K562 (cell line): ENCODE measurements around the gene TUBG2. TPM values are rescaled to one million over a fixed set of nuclear protein-coding genes. Genes with fewer than 3 reads are reported as not detected.

Experiments used
- BRF1 ChIP-seq: IDR thresholded peaks from 3 replicates; pipeline ENCODE4 v1.6.1; 2011; ENCODE audit warnings: borderline replicate concordance, mild to moderate bottlenecking; ENCODE audit not compliant: insufficient read length; ENCODE audit errors: extremely low read depth
- CREM ChIP-seq: IDR thresholded peaks from 2 replicates; pipeline ENCODE4 v1.6.1; 2014; ENCODE audit warnings: antibody characterized with exemption, low read depth
- DPF2 ChIP-seq: fragments of 450-650 bp; IDR thresholded peaks from 2 replicates; pipeline ENCODE4 v1.6.1; 2016
- GTF2E2 ChIP-seq: fragments of 200-800 bp; sonication (Bioruptor generic); IDR thresholded peaks from 2 replicates; pipeline ENCODE4 v1.6.1; 2016; ENCODE audit warnings: missing genetic modification characterization, missing compliant biosample characterization
- IRF2 ChIP-seq: sonication (generic); formaldehyde crosslinking; IDR thresholded peaks from 2 replicates; pipeline ENCODE4 v1.8.1; 2022; ENCODE audit warnings: mild to moderate bottlenecking, missing genetic modification reagents
- JUND ChIP-seq, 2 experiments: IDR thresholded peaks; 2 replicates in 1 of 2; 3 replicates in 1 of 2; pipeline ENCODE4 v1.6.1; 2011; ENCODE audit warnings: borderline replicate concordance in 2 of 2, low read depth in 2 of 2, low read length in 2 of 2, improper control_type of control experiment in 1 of 2, missing biosample characterization in 1 of 2, missing genetic modification characterization in 1 of 2, missing genetic modification reagents in 1 of 2
- NFRKB ChIP-seq: fragments of 450-650 bp; IDR thresholded peaks from 2 replicates; pipeline ENCODE4 v1.6.1; 2016; ENCODE audit warnings: low read depth
- NR2C1 ChIP-seq, 2 experiments: fragments of 450-650 bp; IDR thresholded peaks; 2 replicates each; pipeline ENCODE4 v1.6.1; 2017; ENCODE audit warnings: mild to moderate bottlenecking in 2 of 2, antibody characterized with exemption in 1 of 2, inconsistent platforms in 1 of 2, missing compliant biosample characterization in 1 of 2, missing genetic modification characterization in 1 of 2
- SIN3B ChIP-seq: fragments of 450-650 bp; IDR thresholded peaks from 2 replicates; pipeline ENCODE4 v1.6.1; 2017; ENCODE audit warnings: low read depth, mild to moderate bottlenecking, moderate library complexity
- SNIP1 ChIP-seq: fragments of 450-650 bp; IDR thresholded peaks from 2 replicates; pipeline ENCODE4 v1.7.1; 2017; ENCODE audit warnings: low read depth, mild to moderate bottlenecking
- SNRNP70 ChIP-seq: fragments of 200-400 bp; formaldehyde crosslinking; optimal IDR thresholded peaks from 2 replicates; pipeline ENCODE3; 2017; ENCODE audit warnings: low read depth, low read length
- ZBTB8A ChIP-seq: fragments of 450-650 bp; IDR thresholded peaks from 2 replicates; pipeline ENCODE4 v1.6.1; 2018; ENCODE audit warnings: mild to moderate bottlenecking, moderate library complexity; ENCODE audit not compliant: partially characterized antibody
- ZNF407 ChIP-seq: fragments of 450-650 bp; IDR thresholded peaks from 2 replicates; pipeline ENCODE4 v1.6.1; 2016; ENCODE audit warnings: low read depth
- ZNF431 ChIP-seq: sonication (generic); formaldehyde crosslinking; IDR thresholded peaks from 2 replicates; pipeline ENCODE4 v1.8.0; 2022; ENCODE audit warnings: mild to moderate bottlenecking, missing genetic modification reagents
- ZNF583 ChIP-seq: fragments of 250-450 bp; sonication (Bioruptor Pico); IDR thresholded peaks from 2 replicates; pipeline ENCODE4 v1.4.0; 2020
- ZNF76 ChIP-seq: fragments of 250-450 bp; sonication (Bioruptor Pico); IDR thresholded peaks from 2 replicates; pipeline ENCODE4 v1.4.0; 2020; ENCODE audit warnings: mild to moderate bottlenecking, moderate library complexity, borderline replicate concordance
- polyA plus RNA-seq, 8 experiments: library from polyadenylated mRNA; depleted of rRNA in 4 of 8; stranded (reverse) in 5 of 8; unstranded in 3 of 8; fragments of >200 nt; fragmentation: Nextera tagmentation in 2 of 8; fragmentation: Illumina TruSeq in 1 of 8; extraction: Ambion mirVana in 2 of 8; extraction: Trizol in 1 of 8; gene quantifications; 2 replicates each; pipeline versions ENCODE4 v1.2.1 to v1.2.3, GENCODE V29; 2011 to 2014; ENCODE audit warnings: inconsistent platforms in 1 of 8, missing spikeins in 1 of 8
- total RNA-seq, 7 experiments: library from RNA; depleted of rRNA in 6 of 7; stranded (reverse); fragments of >200 nt in 6 of 7; fragmentation: Illumina TruSeq in 2 of 7; extraction: Trizol in 2 of 7; gene quantifications; 2 replicates each; pipeline versions ENCODE4 v1.2.1 to v1.2.3, GENCODE V29; 2011 to 2021; ENCODE audit warnings: low replicate concordance in 1 of 7
- TF ChIP-seq, protein P1 (sequence below): sonication (generic); formaldehyde crosslinking; IDR thresholded peaks from 2 replicates; pipeline ENCODE4 v1.8.0; 2022; ENCODE audit warnings: mild to moderate bottlenecking, missing genetic modification reagents
- TF ChIP-seq, protein P2 (sequence below): fragments of 450-650 bp; IDR thresholded peaks from 2 replicates; pipeline ENCODE4 v1.6.1; 2017; ENCODE audit warnings: mild to moderate bottlenecking, moderate library complexity
- TF ChIP-seq, protein P3 (sequence below): sonication (generic); formaldehyde crosslinking; IDR thresholded peaks from 2 replicates; pipeline ENCODE4 v1.8.0; 2022; ENCODE audit warnings: mild to moderate bottlenecking, missing genetic modification reagents

Gene TUBG2
- total and polyA plus RNA-seq, 9 of the 15 experiments (the other 6 are each of a cell fraction or from before 2014, with no cell fraction given): 0.09 to 0.80 (median 0.24) TPM; not detected in 2

DNA sequence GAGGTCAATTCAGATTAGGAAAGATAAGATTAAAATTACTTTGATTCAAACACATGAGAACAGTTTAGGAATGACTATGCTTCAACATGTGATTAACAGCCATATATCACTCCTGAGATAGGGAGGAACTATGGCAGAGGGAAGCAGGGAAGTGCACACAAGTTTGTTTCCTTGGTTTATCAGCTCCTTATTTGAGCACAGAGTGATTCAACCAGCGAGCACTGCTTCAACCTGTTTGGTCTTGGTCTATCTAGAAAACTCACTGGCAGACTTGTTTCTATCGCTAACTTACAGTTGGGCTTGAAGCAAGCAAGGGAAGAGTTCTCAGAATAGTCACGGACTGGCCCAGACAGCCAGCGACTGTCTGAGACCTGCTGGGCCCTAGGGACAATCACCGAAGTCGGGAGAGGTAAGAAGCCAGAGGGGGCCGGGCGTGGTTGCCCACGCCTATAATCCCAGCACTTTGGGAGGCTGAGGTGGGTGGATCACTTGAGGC is 26.1 kb upstream of the TUBG2 start (continued):
- TF ChIP-seq, protein P1, sequence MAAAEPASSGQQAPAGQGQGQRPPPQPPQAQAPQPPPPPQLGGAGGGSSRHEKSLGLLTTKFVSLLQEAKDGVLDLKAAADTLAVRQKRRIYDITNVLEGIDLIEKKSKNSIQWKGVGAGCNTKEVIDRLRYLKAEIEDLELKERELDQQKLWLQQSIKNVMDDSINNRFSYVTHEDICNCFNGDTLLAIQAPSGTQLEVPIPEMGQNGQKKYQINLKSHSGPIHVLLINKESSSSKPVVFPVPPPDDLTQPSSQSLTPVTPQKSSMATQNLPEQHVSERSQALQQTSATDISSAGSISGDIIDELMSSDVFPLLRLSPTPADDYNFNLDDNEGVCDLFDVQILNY (CRISPR knock-in tag): no peak
- no peak for TF ChIP-seq GTF2E2 (tag)
- peak; percentile 36 for TF ChIP-seq CREM
- TF ChIP-seq DPF2: peak; percentile 76
- no peak for TF ChIP-seq ZNF431 (CRISPR knock-in tag)
- TF ChIP-seq SNIP1: no peak
- TF ChIP-seq SNRNP70: no peak
- TF ChIP-seq, protein P2, sequence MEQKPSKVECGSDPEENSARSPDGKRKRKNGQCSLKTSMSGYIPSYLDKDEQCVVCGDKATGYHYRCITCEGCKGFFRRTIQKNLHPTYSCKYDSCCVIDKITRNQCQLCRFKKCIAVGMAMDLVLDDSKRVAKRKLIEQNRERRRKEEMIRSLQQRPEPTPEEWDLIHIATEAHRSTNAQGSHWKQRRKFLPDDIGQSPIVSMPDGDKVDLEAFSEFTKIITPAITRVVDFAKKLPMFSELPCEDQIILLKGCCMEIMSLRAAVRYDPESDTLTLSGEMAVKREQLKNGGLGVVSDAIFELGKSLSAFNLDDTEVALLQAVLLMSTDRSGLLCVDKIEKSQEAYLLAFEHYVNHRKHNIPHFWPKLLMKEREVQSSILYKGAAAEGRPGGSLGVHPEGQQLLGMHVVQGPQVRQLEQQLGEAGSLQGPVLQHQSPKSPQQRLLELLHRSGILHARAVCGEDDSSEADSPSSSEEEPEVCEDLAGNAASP: no peak
- TF ChIP-seq NR2C1 (IDR thresholded peaks at IDR 0.05): peak; percentile 56; the same call in 1 of the 2 replicates
- TF ChIP-seq NR2C1 (tag; IDR thresholded peaks at IDR 0.05): peak; percentile 53
- TF ChIP-seq NFRKB: no peak
- TF ChIP-seq ZNF583 (CRISPR knock-in tag): no peak
- TF ChIP-seq SIN3B: no peak
- TF ChIP-seq, protein P3, sequence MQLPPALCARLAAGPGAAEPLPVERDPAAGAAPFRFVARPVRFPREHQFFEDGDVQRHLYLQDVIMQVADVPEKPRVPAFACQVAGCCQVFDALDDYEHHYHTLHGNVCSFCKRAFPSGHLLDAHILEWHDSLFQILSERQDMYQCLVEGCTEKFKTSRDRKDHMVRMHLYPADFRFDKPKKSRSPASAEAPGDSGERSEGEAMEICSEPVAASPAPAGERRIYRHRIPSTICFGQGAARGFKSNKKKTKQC (CRISPR knock-in tag): no peak
- no peak for TF ChIP-seq IRF2
- TF ChIP-seq JUND (IDR thresholded peaks at IDR 0.05; ENCODE audit: borderline replicate concordance, low read depth, low read length): peak; percentile 76
- TF ChIP-seq JUND (tag; IDR thresholded peaks at IDR 0.05; ENCODE audit: borderline replicate concordance, low read depth, low read length): peak; percentile 72; the same call in 1 of the 3 replicates
- no peak for TF ChIP-seq ZNF76 (CRISPR knock-in tag)
- TF ChIP-seq ZBTB8A: no peak
- no peak for TF ChIP-seq BRF1
- no peak for TF ChIP-seq ZNF407
